OCI-LY1 (cell line): ENCODE results near the gene PEX7.

ENCODE experiments used
- CTCF ChIP-seq: fragments of 200-600 bp; sonication (generic), shearing (Covaris generic); IDR thresholded peaks from 2 replicates; pipeline ENCODE4 v1.5.1; 2017; ENCODE audit warnings: mild to moderate bottlenecking, antibody characterized with exemption, low read length, moderate library complexity, mixed read lengths
- EZH2 ChIP-seq: fragments of 200-600 bp; sonication (generic), shearing (Covaris generic); IDR thresholded peaks from 2 replicates; pipeline ENCODE4 v1.8.0; 2017; ENCODE audit warnings: borderline replicate concordance, mixed run types, mild to moderate bottlenecking, antibody characterized with exemption, low read length, moderate library complexity, mixed read lengths

GRCh38 chr6:136890986-136891385 is 68.6 kb downstream of the PEX7 start:
- TF ChIP-seq CTCF (no peak), EZH2 (no peak)
